ENCODE measurements around the gene ARL14. TPM values are rescaled to one million over a fixed set of nuclear protein-coding genes. Genes with fewer than 3 reads are reported as not detected.
"Not testable (repeated sequence)": the region's sequence is repeated elsewhere in the genome, so short reads cannot be mapped to it uniquely, and the experiment has no call there.

The ARL14 gene
- total RNA-seq, 1 donor from 2014 or later = not detected

DNA sequence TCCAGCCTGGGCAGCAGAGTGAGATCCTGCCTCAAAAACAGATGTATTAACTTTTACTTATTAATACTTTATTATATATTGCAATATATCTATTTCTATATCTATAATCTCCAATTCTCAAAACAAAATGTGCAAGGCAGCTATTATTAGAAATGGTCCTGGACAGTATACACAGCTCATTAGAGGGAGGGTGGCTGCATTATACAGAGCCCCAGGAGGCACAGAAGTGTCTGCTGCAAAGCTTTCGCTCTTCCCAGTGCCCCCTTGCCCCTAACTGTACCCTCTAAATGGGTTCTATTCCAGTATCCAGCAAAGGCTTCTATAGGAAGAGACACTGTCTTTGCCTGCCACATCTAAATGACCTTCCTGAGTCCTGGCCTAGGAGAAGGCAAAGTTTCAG, 24.5 kb downstream of the ARL14 start:
- TF ChIP-seq, protein P1, sequence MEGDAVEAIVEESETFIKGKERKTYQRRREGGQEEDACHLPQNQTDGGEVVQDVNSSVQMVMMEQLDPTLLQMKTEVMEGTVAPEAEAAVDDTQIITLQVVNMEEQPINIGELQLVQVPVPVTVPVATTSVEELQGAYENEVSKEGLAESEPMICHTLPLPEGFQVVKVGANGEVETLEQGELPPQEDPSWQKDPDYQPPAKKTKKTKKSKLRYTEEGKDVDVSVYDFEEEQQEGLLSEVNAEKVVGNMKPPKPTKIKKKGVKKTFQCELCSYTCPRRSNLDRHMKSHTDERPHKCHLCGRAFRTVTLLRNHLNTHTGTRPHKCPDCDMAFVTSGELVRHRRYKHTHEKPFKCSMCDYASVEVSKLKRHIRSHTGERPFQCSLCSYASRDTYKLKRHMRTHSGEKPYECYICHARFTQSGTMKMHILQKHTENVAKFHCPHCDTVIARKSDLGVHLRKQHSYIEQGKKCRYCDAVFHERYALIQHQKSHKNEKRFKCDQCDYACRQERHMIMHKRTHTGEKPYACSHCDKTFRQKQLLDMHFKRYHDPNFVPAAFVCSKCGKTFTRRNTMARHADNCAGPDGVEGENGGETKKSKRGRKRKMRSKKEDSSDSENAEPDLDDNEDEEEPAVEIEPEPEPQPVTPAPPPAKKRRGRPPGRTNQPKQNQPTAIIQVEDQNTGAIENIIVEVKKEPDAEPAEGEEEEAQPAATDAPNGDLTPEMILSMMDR (IDR thresholded peaks at IDR 0.05) = no peak
- H3K4me3 Mint-ChIP-seq (ENCODE audit: unreplicated experiment) = no peak overlapping the region
- peaks cover 27% of the 10 kb centered on the region for H3K4me1 Mint-ChIP-seq (ENCODE audit: low read depth)
- H3K36me3 Mint-ChIP-seq (ENCODE audit: low read depth) = no peaks in the 10 kb centered on the region
- H3K27me3 Mint-ChIP-seq (ENCODE audit: low read depth) = no peaks in the 10 kb centered on the region
- H3K9me3 Mint-ChIP-seq (ENCODE audit: low read depth) = peaks cover 2% of the 10 kb centered on the region
- no peak overlapping the region for H3K27ac Mint-ChIP-seq (ENCODE audit: unreplicated experiment)
- DNase-seq (ENCODE audit: low spot score) = no peak

DNA sequence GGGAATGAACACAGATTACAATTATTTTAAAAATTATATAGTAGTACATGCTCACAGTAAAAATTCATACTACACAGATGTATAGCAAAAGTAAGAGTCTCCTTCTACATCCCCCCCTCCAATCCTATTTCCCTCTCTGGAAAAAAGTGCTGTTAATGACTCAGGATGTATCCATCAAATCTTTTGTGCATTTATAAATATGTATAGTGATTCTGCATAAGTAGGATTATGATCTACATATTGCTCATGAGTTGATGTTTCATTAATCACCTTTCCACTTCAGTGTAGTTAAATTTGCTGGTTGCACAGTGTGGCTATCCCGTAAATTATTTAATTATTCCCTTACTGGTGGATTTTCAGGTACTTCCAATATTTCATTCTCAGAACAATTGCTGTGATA, 25.3 kb downstream of the ARL14 start:
- no peaks in the 10 kb centered on the region for H3K36me3 Mint-ChIP-seq (ENCODE audit: low read depth)
- TF ChIP-seq, protein P1 (IDR thresholded peaks at IDR 0.05) = no peak
- H3K4me3 Mint-ChIP-seq (ENCODE audit: unreplicated experiment) = no peak overlapping the region
- H3K27ac Mint-ChIP-seq (ENCODE audit: unreplicated experiment) = no peak overlapping the region
- peaks cover 26% of the 10 kb centered on the region for H3K4me1 Mint-ChIP-seq (ENCODE audit: low read depth)
- no peaks in the 10 kb centered on the region for H3K27me3 Mint-ChIP-seq (ENCODE audit: low read depth)
- peaks cover 2% of the 10 kb centered on the region for H3K9me3 Mint-ChIP-seq (ENCODE audit: low read depth)
- DNase-seq (ENCODE audit: low spot score) = no peak

GRCh38 chr3:160703974-160704373, 27.0 kb downstream of the ARL14 start:
- DNase-seq (ENCODE audit: low spot score) = no peak
- Mint-ChIP-seq H3K27me3 (ENCODE audit: low read depth) (peaks cover 7% of the 10 kb centered on the region), H3K27ac (ENCODE audit: unreplicated experiment) (peak overlapping the region; percentile 57), H3K36me3 (ENCODE audit: low read depth) (no peaks in the 10 kb centered on the region), H3K9me3 (ENCODE audit: low read depth) (peaks cover 2% of the 10 kb centered on the region), H3K4me3 (ENCODE audit: unreplicated experiment) (no peak overlapping the region), H3K4me1 (ENCODE audit: low read depth) (peaks cover 10% of the 10 kb centered on the region)
- TF ChIP-seq, protein P1 (IDR thresholded peaks at IDR 0.05) = no peak

- peaks cover 10% of the 10 kb centered on the region for H3K27me3 Mint-ChIP-seq (ENCODE audit: low read depth)
- H3K27ac Mint-ChIP-seq (ENCODE audit: unreplicated experiment) = no peak overlapping the region
- TF ChIP-seq, protein P1 (IDR thresholded peaks at IDR 0.05) = peak; percentile 87
- no peak overlapping the region for H3K4me3 Mint-ChIP-seq (ENCODE audit: unreplicated experiment)
- H3K4me1 Mint-ChIP-seq (ENCODE audit: low read depth) = peaks cover 10% of the 10 kb centered on the region
- DNase-seq (ENCODE audit: low spot score) = no peak
- H3K9me3 Mint-ChIP-seq (ENCODE audit: low read depth) = peaks cover 2% of the 10 kb centered on the region
- H3K36me3 Mint-ChIP-seq (ENCODE audit: low read depth) = no peaks in the 10 kb centered on the region
Observed at GRCh38 chr3:160707187-160707794, 30.3 kb downstream of the ARL14 start.

DNA sequence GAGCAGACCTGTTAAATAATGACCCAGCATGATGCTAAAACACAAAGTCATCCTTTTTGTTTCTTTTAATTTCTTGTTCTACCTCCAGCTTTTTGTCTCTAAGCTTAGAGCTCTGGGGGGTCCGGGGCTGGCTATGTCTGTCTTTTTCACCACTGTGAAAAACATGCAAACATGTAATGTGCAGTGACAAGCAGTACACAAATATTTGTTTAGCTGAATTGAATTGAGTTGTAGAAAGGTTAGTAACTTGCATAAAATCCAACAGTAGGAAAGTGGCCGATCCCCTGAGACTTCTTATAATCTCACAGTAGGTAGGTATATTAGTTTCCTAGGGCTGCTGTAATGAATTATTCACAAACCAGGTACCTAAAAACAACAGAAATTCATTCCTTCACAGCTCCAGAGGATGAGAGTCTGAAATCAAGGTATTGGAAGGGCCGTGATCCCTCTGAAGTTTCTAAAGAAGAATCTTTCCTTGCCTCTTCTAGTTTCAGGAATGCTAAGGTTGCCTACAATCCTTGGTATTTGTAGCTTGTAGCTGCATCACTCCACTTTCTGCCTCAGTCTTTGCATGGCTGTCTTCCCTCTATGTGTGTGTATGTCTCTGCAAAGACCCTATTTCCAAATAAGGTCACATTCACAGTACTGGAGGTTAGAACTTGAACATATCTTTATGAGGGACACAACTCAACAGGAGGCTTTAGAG, 32.7 kb downstream of the ARL14 start:
- Mint-ChIP-seq H3K9me3 (ENCODE audit: low read depth) (peaks cover 3% of the 10 kb centered on the region), H3K27ac (ENCODE audit: unreplicated experiment) (no peak overlapping the region), H3K36me3 (ENCODE audit: low read depth) (no peaks in the 10 kb centered on the region), H3K4me1 (ENCODE audit: low read depth) (no peaks in the 10 kb centered on the region), H3K4me3 (ENCODE audit: unreplicated experiment) (no peak overlapping the region), H3K27me3 (ENCODE audit: low read depth) (peaks cover 10% of the 10 kb centered on the region)
- no peak for DNase-seq (ENCODE audit: low spot score)
- TF ChIP-seq, protein P1 (IDR thresholded peaks at IDR 0.05) = no peak

- not testable (repeated sequence) for DNase-seq (ENCODE audit: low spot score); H3K4me1 Mint-ChIP-seq (ENCODE audit: low read depth); H3K27me3 Mint-ChIP-seq (ENCODE audit: low read depth); H3K27ac Mint-ChIP-seq (ENCODE audit: unreplicated experiment); H3K36me3 Mint-ChIP-seq (ENCODE audit: low read depth); H3K9me3 Mint-ChIP-seq (ENCODE audit: low read depth); H3K4me3 Mint-ChIP-seq (ENCODE audit: unreplicated experiment)
Observed at GRCh38 chr3:160713144-160713543, 36.2 kb downstream of the ARL14 start.

All from chondrocyte (in vitro differentiated cells).